OCI-LY3 (cell line): ENCODE measurements around the gene IGFN1.

Source experiments
- H2AFZ ChIP-seq: fragments of 200-600, 300-600 bp; shearing (Covaris generic); 2 replicates; pipeline ENCODE4 v1.6.0; 2014; ENCODE audit warnings: antibody characterized with exemption, low read depth, low read length
- H3K27ac ChIP-seq: fragments of 200-600, 300-600 bp; sonication (generic); 2 replicates; pipeline ENCODE4 v1.5.1; 2014; ENCODE audit warnings: mild to moderate bottlenecking, low read length, moderate library complexity, mixed read lengths
- H3K27me3 ChIP-seq: fragments of 200-600, 300-600 bp; sonication (generic); 2 replicates; pipeline ENCODE4 v1.6.1; 2014; ENCODE audit warnings: low read depth, low read length, mixed read lengths
- H3K36me3 ChIP-seq: fragments of 200-600, 300-600 bp; sonication (generic); replicated peaks from 2 replicates; pipeline ENCODE3; 2014; ENCODE audit warnings: low read depth, low read length, mixed read lengths
- H3K4me1 ChIP-seq: fragments of 300-600, 200-600 bp; sonication (generic); 2 replicates; pipeline ENCODE4 v1.6.1; 2014; ENCODE audit warnings: low read length, mixed read lengths
- H3K4me2 ChIP-seq: fragments of 200-600, 300-600 bp; sonication (generic); 2 replicates; pipeline ENCODE4 v1.6.1; 2014; ENCODE audit warnings: low read length, mixed read lengths
- H3K4me3 ChIP-seq: fragments of 300-600, 200-600 bp; sonication (generic); 2 replicates; pipeline ENCODE4 v1.5.1; 2014; ENCODE audit warnings: antibody characterized with exemption, mild to moderate bottlenecking, low read length, moderate library complexity
- H3K79me2 ChIP-seq: fragments of 300-600, 200-600 bp; shearing (Covaris generic); 2 replicates; pipeline ENCODE4 v1.6.1; 2014; ENCODE audit warnings: mild to moderate bottlenecking, low read length, mixed read lengths
- H3K9ac ChIP-seq: fragments of 300-600, 200-600 bp; shearing (Covaris generic); 2 replicates; pipeline ENCODE4 v1.6.0; 2014; ENCODE audit warnings: mild to moderate bottlenecking, low read length, moderate library complexity
- H3K9me3 ChIP-seq: fragments of 200-600, 300-600 bp; shearing (Covaris generic); 2 replicates; pipeline ENCODE4 v1.6.1; 2014; ENCODE audit warnings: low read length, mixed read lengths; ENCODE audit not compliant: insufficient read depth
- H4K20me1 ChIP-seq: fragments of 200-600, 300-600 bp; sonication (generic); 2 replicates; pipeline ENCODE4 v1.6.1; 2016; ENCODE audit warnings: low read length, mixed read lengths; ENCODE audit not compliant: insufficient read depth
- EZH2phosphoT487 ChIP-seq: fragments of 200-600 bp; shearing (Covaris generic); IDR thresholded peaks from 2 replicates; pipeline ENCODE4 v1.6.1; 2018; ENCODE audit warnings: antibody characterized with exemption, mixed run types, low read depth
- TF ChIP-seq, protein P1 (sequence below): fragments of 200-600, 300-600 bp; sonication (generic); IDR thresholded peaks from 2 replicates; pipeline ENCODE4 v1.5.1; 2014; ENCODE audit warnings: antibody characterized with exemption, low read length, low read depth

IGFN1 gene

DNA sequence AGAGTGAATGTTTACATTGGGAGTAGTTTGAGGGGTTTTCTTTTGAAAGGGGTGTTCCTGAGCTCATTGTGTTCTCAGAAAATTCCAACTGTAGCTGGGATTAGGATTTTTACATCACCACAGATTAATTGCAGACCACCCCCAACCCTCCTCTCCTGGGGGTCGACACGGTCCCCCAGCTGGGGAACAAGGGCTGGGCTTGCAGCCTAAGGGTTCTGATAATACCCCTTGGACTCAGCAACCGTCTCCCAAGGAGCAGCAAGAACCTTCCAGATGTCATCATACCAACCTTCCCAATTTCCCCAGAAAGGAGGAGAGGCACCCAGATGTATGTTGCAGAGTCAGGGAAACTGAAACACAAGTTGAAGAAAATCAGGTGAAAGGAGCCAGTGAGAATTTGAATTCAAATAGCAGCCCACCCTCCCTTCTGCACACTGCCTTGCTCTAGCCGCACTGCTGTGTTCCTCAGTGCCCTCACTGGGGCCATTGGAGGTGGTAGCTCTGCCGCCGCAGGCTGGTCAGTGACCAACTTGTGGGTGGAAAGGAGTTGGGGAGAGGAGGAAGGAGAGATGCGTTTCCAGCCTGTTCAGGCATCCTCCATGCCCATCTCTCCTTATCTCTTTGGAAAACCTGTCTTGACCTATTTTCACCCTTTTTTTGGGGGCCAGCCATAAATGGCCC is 14.7 kb upstream of the IGFN1 start:
- H3K4me2 ChIP-seq, result no peak overlapping the region
- H4K20me1 ChIP-seq, result no peaks in the 10 kb centered on the region
- H3K4me3 ChIP-seq, result no peak overlapping the region
- H3K9me3 ChIP-seq, result no peaks in the 10 kb centered on the region
- H2AFZ ChIP-seq, result no peak overlapping the region
- H3K4me1 ChIP-seq, result peaks cover 13% of the 10 kb centered on the region
- TF ChIP-seq, protein P1, sequence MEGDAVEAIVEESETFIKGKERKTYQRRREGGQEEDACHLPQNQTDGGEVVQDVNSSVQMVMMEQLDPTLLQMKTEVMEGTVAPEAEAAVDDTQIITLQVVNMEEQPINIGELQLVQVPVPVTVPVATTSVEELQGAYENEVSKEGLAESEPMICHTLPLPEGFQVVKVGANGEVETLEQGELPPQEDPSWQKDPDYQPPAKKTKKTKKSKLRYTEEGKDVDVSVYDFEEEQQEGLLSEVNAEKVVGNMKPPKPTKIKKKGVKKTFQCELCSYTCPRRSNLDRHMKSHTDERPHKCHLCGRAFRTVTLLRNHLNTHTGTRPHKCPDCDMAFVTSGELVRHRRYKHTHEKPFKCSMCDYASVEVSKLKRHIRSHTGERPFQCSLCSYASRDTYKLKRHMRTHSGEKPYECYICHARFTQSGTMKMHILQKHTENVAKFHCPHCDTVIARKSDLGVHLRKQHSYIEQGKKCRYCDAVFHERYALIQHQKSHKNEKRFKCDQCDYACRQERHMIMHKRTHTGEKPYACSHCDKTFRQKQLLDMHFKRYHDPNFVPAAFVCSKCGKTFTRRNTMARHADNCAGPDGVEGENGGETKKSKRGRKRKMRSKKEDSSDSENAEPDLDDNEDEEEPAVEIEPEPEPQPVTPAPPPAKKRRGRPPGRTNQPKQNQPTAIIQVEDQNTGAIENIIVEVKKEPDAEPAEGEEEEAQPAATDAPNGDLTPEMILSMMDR, result no peak
- TF ChIP-seq EZH2phosphoT487, result no peak
- no peaks in the 10 kb centered on the region for H3K36me3 ChIP-seq
- H3K79me2 ChIP-seq, result no peaks in the 10 kb centered on the region
- peaks cover 31% of the 10 kb centered on the region for H3K27me3 ChIP-seq
- H3K27ac ChIP-seq, result no peak overlapping the region
- H3K9ac ChIP-seq, result no peak overlapping the region

DNA sequence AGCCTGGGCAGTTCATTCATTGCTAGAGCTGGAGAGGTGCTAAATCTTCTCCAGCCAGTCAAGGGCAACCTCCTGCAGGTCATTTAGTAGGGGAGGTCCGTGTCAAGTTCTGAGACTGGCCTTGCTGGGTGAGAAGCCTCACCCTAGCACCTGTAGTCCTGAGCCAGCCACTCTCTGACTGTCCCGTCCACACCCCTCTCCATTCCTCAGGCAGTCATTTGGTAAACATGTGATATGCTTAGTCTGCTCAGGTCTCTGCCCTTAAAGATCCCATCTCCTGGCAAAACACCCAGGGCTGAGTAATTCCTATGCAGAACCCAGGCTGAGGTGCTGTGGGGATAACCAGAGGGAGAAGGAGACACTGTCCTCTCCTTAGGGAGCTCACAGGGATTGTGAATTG is 13.7 kb upstream of the IGFN1 start:
- Histone ChIP-seq H3K9ac (no peak overlapping the region), H3K27me3 (peaks cover 40% of the 10 kb centered on the region), H3K27ac (no peak overlapping the region), H3K36me3 (no peaks in the 10 kb centered on the region), H3K4me3 (no peak overlapping the region), H3K4me1 (peaks cover 8% of the 10 kb centered on the region), H4K20me1 (no peaks in the 10 kb centered on the region), H3K79me2 (no peaks in the 10 kb centered on the region), H3K4me2 (no peak overlapping the region), H2AFZ (no peak overlapping the region), H3K9me3 (no peaks in the 10 kb centered on the region)
- TF ChIP-seq, protein P1, result no peak
- TF ChIP-seq EZH2phosphoT487, result no peak

DNA sequence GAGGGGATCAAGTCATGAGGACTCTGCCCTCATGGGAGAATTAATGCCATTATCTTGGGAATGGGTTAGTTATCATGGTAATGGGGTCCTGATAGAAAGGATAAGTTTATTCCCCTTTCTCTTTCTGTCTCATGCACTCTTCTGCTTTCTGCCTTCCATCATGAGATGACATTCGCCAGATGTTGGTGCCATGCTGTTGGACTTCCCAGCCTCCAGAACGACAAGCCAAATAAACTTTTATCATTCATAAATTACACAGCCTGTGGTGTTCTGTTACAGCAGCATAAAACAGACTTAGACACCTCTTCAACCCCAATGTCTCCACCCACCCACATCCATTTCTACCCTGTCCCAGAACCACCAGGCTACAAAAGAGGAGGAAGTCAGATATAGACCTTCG is 11.9 kb upstream of the IGFN1 start:
- Histone ChIP-seq H3K4me2 (no peak overlapping the region), H2AFZ (no peak overlapping the region), H3K79me2 (no peaks in the 10 kb centered on the region), H3K27me3 (peaks cover 54% of the 10 kb centered on the region), H3K36me3 (no peaks in the 10 kb centered on the region), H3K4me3 (no peak overlapping the region), H3K9me3 (no peaks in the 10 kb centered on the region), H3K4me1 (peaks cover 6% of the 10 kb centered on the region), H3K9ac (no peak overlapping the region), H3K27ac (no peak overlapping the region), H4K20me1 (no peaks in the 10 kb centered on the region)
- TF ChIP-seq, protein P1, result no peak
- TF ChIP-seq EZH2phosphoT487, result no peak

DNA sequence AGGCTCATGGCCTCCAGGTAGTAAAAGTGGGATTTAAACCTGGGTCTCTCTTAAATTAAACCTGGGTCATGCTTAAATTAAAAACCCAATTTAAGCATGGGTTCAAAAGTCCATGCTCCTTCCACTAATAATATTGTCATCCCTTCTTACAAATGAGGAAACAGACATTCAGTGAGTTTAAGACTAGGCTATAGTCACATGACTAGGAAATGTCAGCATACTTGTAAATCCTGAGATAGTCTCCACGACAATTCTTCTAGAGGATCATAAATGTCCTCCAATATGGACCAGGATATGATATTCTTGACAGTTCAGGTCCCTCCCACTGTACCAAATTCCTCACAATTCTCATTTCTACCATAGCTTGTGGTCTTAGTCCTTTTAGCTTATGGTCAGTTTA is 10.5 kb upstream of the IGFN1 start:
- H3K27ac ChIP-seq, result no peak overlapping the region
- TF ChIP-seq, protein P1, result no peak
- no peak for TF ChIP-seq EZH2phosphoT487
- H3K4me3 ChIP-seq, result no peak overlapping the region
- H3K9me3 ChIP-seq, result no peaks in the 10 kb centered on the region
- H2AFZ ChIP-seq, result no peak overlapping the region
- H3K4me1 ChIP-seq, result peaks cover 6% of the 10 kb centered on the region
- H3K36me3 ChIP-seq, result no peaks in the 10 kb centered on the region
- H4K20me1 ChIP-seq, result no peaks in the 10 kb centered on the region
- no peak overlapping the region for H3K9ac ChIP-seq
- H3K27me3 ChIP-seq, result peaks cover 62% of the 10 kb centered on the region
- no peak overlapping the region for H3K4me2 ChIP-seq
- H3K79me2 ChIP-seq, result no peaks in the 10 kb centered on the region
